Caco-2 (cell line): ENCODE results near the gene RAB10. TPM values are rescaled to one million over a fixed set of nuclear protein-coding genes. Genes with fewer than 3 reads are reported as not detected.

Experiments
- BruUV-seq: library from RNA; stranded (reverse); fragments of 400-500 nt; replicated peaks from 2 replicates; lab custom pipeline; 2021; lab: Mats Ljungman, UMichigan
- CTCF ChIA-PET: fragments of 300-600 bp; sonication (Branson Sonifier 250); formaldehyde crosslinking; loops from one replicate; lab custom pipeline; 2022; ENCODE audit warnings: antibody characterized with exemption; lab: Charles Lee
- POLR2A ChIA-PET: fragments of 300-600 bp; sonication (Branson Sonifier 250); formaldehyde crosslinking; loops from one replicate; lab custom pipeline; 2022; ENCODE audit warnings: antibody characterized with exemption; lab: Charles Lee
- DNase-seq, 2 experiments: peaks; one replicate each; pipeline versions ENCODE4 v3.0.0 to v3.0.0-alpha.2; 2020 to 2022
- H3K27me3 ChIP-seq: replicated peaks from 2 replicates; pipeline ENCODE4 v1.6.0; 2011; ENCODE audit warnings: low read length; ENCODE audit not compliant: control insufficient read depth, insufficient read depth
- H3K36me3 ChIP-seq: 2 replicates; pipeline ENCODE4 v1.5.1; 2011; ENCODE audit warnings: low read length; ENCODE audit not compliant: control insufficient read depth, insufficient read depth
- H3K4me1 ChIP-seq: fragments of 250-450 bp; sonication (Bioruptor Pico); 2 replicates; pipeline ENCODE4 v1.5.1; 2020; ENCODE audit warnings: mild to moderate bottlenecking
- H3K4me3 ChIP-seq: 2 replicates; pipeline ENCODE4 v1.5.1; 2011; ENCODE audit warnings: low read depth, mild to moderate bottlenecking, control low read depth, low read length
- H3K9me3 ChIP-seq: fragments of 250-450 bp; sonication (Bioruptor Pico); 2 replicates; pipeline ENCODE4 v1.5.1; 2020; ENCODE audit warnings: mild to moderate bottlenecking, moderate library complexity
- H3K27ac Mint-ChIP-seq: one replicate; pipeline ENCODE4 v1.8.0; 2022; ENCODE audit warnings: mixed read lengths; ENCODE audit not compliant: unreplicated experiment
- H3K27me3 Mint-ChIP-seq: one replicate; pipeline ENCODE4 v1.8.0; 2022; ENCODE audit warnings: mixed read lengths; ENCODE audit not compliant: insufficient read depth, unreplicated experiment
- H3K36me3 Mint-ChIP-seq: one replicate; pipeline ENCODE4 v1.8.0; 2022; ENCODE audit warnings: mild to moderate bottlenecking, mixed read lengths; ENCODE audit not compliant: insufficient read depth, unreplicated experiment
- H3K4me1 Mint-ChIP-seq: one replicate; pipeline ENCODE4 v1.8.0; 2022; ENCODE audit warnings: low read depth, mixed read lengths; ENCODE audit not compliant: unreplicated experiment
- H3K4me3 Mint-ChIP-seq: one replicate; pipeline ENCODE4 v1.8.0; 2022; ENCODE audit warnings: mild to moderate bottlenecking, moderate library complexity, mixed read lengths; ENCODE audit not compliant: unreplicated experiment
- H3K9me3 Mint-ChIP-seq: one replicate; pipeline ENCODE4 v1.8.0; 2022; ENCODE audit warnings: mixed read lengths; ENCODE audit not compliant: unreplicated experiment
- CTCF ChIP-seq, 2 experiments: fragments of 200-600 bp in 1 of 2; IDR thresholded peaks; 1 replicate in 1 of 2; 2 replicates in 1 of 2; pipeline versions ENCODE4 v1.5.1 to v1.8.0; 2011 to 2022; ENCODE audit warnings: antibody characterized with exemption in 1 of 2, control low read depth in 1 of 2, inconsistent platforms in 1 of 2, low read depth in 1 of 2, low read length in 1 of 2, mild to moderate bottlenecking in 1 of 2, moderate library complexity in 1 of 2; ENCODE audit not compliant: insufficient read depth in 1 of 2, severe bottlenecking in 1 of 2, unreplicated experiment in 1 of 2
- intact Hi-C: fragments of 100-400 bp; cut with micrococcal nuclease; formaldehyde crosslinking; loops from one replicate; pipeline ENCODE4 v1.10.0; 2022; ENCODE audit not compliant: unreplicated experiment
- total RNA-seq: library from RNA; stranded (reverse); gene quantifications from 2 replicates; pipeline ENCODE4 v1.2.3, GENCODE V29; 2022

RAB10 gene
- total RNA-seq, 1 experiment from 2014 or later = 213 TPM

GRCh38 chr2:26017464-26018183 lies 16.3 kb upstream of the RAB10 start:
- intact Hi-C loops = loop anchor here (10.0 kb wide), 1 partner anchor 143 kb away; the partner anchor contains the start of gene ASXL2
- Histone ChIP-seq H3K36me3 (no peaks in the 10 kb centered on the region), H3K9me3 (no peaks in the 10 kb centered on the region), H3K27me3 (no peaks in the 10 kb centered on the region), H3K4me1 (peaks cover 40% of the 10 kb centered on the region), H3K4me3 (no peak overlapping the region)
- TF ChIP-seq CTCF (IDR thresholded peaks at IDR 0.05; ENCODE audit: insufficient read depth in 1 of 2, low read depth in 1 of 2, low read length in 1 of 2, severe bottlenecking in 1 of 2, unreplicated experiment in 1 of 2) = no peak
- Mint-ChIP-seq H3K4me1 (peaks cover 46% of the 10 kb centered on the region), H3K9me3 (no peaks in the 10 kb centered on the region), H3K27ac (peak overlapping the region; percentile 87), H3K36me3 (peaks cover 4% of the 10 kb centered on the region), H3K4me3 (no peak overlapping the region), H3K27me3 (no peaks in the 10 kb centered on the region)
- DNase-seq = no peak
- no TSS peak for BruUV-seq
- ChIA-PET POLR2A (interaction anchor here (1.4 kb wide), 1 partner anchor 16 kb away, joined by 7 read pairs; the partner anchor contains the start of gene RAB10), CTCF (interaction anchor here (0.6 to 1.3 kb wide), 2 partner anchors 26 to 56 kb away, joined by 3 read pairs; no protein-coding TSS in a partner anchor)

- intact Hi-C loops = loop anchor here (10.0 kb wide), 1 partner anchor 144 kb away; the partner anchor contains the start of gene ASXL2
- Histone ChIP-seq H3K4me3 (no peak overlapping the region), H3K4me1 (peaks cover 32% of the 10 kb centered on the region), H3K36me3 (no peaks in the 10 kb centered on the region), H3K27me3 (no peaks in the 10 kb centered on the region), H3K9me3 (no peaks in the 10 kb centered on the region)
- H3K27me3 Mint-ChIP-seq = no peaks in the 10 kb centered on the region
- H3K27ac Mint-ChIP-seq = peak overlapping the region; percentile 87
- H3K4me3 Mint-ChIP-seq = no peak overlapping the region
- H3K4me1 Mint-ChIP-seq = peaks cover 40% of the 10 kb centered on the region
- no peak for TF ChIP-seq CTCF (IDR thresholded peaks at IDR 0.05; ENCODE audit: insufficient read depth in 1 of 2, low read depth in 1 of 2, low read length in 1 of 2, severe bottlenecking in 1 of 2, unreplicated experiment in 1 of 2)
- no peaks in the 10 kb centered on the region for H3K9me3 Mint-ChIP-seq
- H3K36me3 Mint-ChIP-seq = no peaks in the 10 kb centered on the region
- DNase-seq = peak; percentile 76 to 78
- no TSS peak for BruUV-seq
- POLR2A ChIA-PET = interaction anchor here (1.4 kb wide), 1 partner anchor 15 kb away, joined by 7 read pairs; the partner anchor contains the start of gene RAB10
- CTCF ChIA-PET = interaction anchor here (0.6 kb wide), 1 partner anchor 27 kb away, joined by 3 read pairs; no protein-coding TSS in a partner anchor
Measured at GRCh38 chr2:26018184-26019055, 15.5 kb upstream of the RAB10 start.

GRCh38 chr2:26020231-26020640 lies 13.6 kb upstream of the RAB10 start:
- BruUV-seq = no TSS peak
- intact Hi-C loops = no loop called here
- ChIA-PET POLR2A (no interaction called here), CTCF (no interaction called here)
- TF ChIP-seq CTCF (IDR thresholded peaks at IDR 0.05; ENCODE audit: insufficient read depth in 1 of 2, low read depth in 1 of 2, low read length in 1 of 2, severe bottlenecking in 1 of 2, unreplicated experiment in 1 of 2) = no peak
- Histone ChIP-seq H3K27me3 (no peaks in the 10 kb centered on the region), H3K9me3 (no peaks in the 10 kb centered on the region), H3K4me1 (peaks cover 25% of the 10 kb centered on the region), H3K4me3 (no peak overlapping the region), H3K36me3 (no peaks in the 10 kb centered on the region)
- Mint-ChIP-seq H3K27me3 (no peaks in the 10 kb centered on the region), H3K9me3 (no peaks in the 10 kb centered on the region), H3K27ac (no peak overlapping the region), H3K4me1 (peaks cover 34% of the 10 kb centered on the region), H3K4me3 (no peak overlapping the region), H3K36me3 (no peaks in the 10 kb centered on the region)
- DNase-seq = no peak
